ENCODE measurements around the gene SORBS2.

Gene SORBS2

GRCh38 chr4:185738820-185739219 is 73.2 kb downstream of the SORBS2 start:
- no peak for DNase-seq (ENCODE audit: low spot score)

GRCh38 chr4:185738038-185738552 is 73.9 kb downstream of the SORBS2 start:
- no peak for DNase-seq (ENCODE audit: low spot score)

GRCh38 chr4:185737489-185738037 is 74.4 kb downstream of the SORBS2 start:
- DNase-seq (ENCODE audit: low spot score) = no peak

GRCh38 chr4:185736882-185737281 is 75.1 kb downstream of the SORBS2 start:
- no peak for DNase-seq (ENCODE audit: low spot score)

GRCh38 chr4:185735866-185736400 is 76.1 kb downstream of the SORBS2 start:
- no peak for DNase-seq (ENCODE audit: low spot score)

- no peak for DNase-seq (ENCODE audit: low spot score)
Observed at GRCh38 chr4:185734930-185735329, 77.1 kb downstream of the SORBS2 start.

- no peak for DNase-seq (ENCODE audit: low spot score)
Observed at GRCh38 chr4:185734214-185734613, 77.8 kb downstream of the SORBS2 start.

- no peak for DNase-seq (ENCODE audit: low spot score)
Observed at GRCh38 chr4:185730849-185731608, 81.0 kb downstream of the SORBS2 start.

GRCh38 chr4:185730387-185730786 is 81.6 kb downstream of the SORBS2 start:
- DNase-seq (ENCODE audit: low spot score) = no peak

- DNase-seq (ENCODE audit: low spot score) = no peak
Observed at GRCh38 chr4:185729391-185729804, 82.6 kb downstream of the SORBS2 start.

GRCh38 chr4:185728893-185729292 is 83.1 kb downstream of the SORBS2 start:
- DNase-seq (ENCODE audit: low spot score) = no peak

GRCh38 chr4:185726931-185727330 is 85.1 kb downstream of the SORBS2 start:
- no peak for DNase-seq (ENCODE audit: low spot score)

GRCh38 chr4:185723631-185724260 is 88.2 kb downstream of the SORBS2 start:
- no peak for DNase-seq (ENCODE audit: low spot score)

GRCh38 chr4:185722029-185722316 is 90.0 kb downstream of the SORBS2 start:
- DNase-seq (ENCODE audit: low spot score) = no peak

GRCh38 chr4:185721190-185722028 is 90.6 kb downstream of the SORBS2 start:
- DNase-seq (ENCODE audit: low spot score) = no peak

GRCh38 chr4:185719500-185719858 is 92.5 kb downstream of the SORBS2 start:
- no peak for DNase-seq (ENCODE audit: low spot score)

GRCh38 chr4:185718578-185719499 is 93.2 kb downstream of the SORBS2 start:
- no peak for DNase-seq (ENCODE audit: low spot score)

- no peak for DNase-seq (ENCODE audit: low spot score)
Observed at GRCh38 chr4:185717377-185717741, 94.6 kb downstream of the SORBS2 start.

GRCh38 chr4:185716577-185717376 is 95.2 kb downstream of the SORBS2 start:
- DNase-seq (ENCODE audit: low spot score) = no peak

GRCh38 chr4:185716141-185716551 is 95.8 kb downstream of the SORBS2 start:
- no peak for DNase-seq (ENCODE audit: low spot score)
